ENCODE data around the gene TCF7L2.

DNA sequence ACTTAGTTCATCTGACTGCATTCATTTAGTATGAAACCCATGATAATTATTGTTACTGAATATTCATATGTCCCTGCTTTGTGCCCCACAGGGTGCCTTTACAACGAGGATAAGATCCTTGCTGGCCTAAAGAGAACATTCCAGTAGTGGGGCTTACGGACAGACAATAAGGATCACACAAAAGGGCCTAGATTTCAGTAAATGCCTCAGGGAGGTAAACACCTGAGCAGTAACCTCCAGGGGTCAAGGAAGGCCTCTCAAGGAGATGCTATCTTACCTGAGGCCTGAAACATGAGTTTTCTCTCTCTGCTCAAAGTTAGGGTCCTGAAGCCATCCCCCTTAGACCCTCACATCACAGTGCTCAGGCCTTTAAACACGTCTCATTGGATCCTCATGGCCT is 228.7 kb downstream of the TCF7L2 start:
- TF ChIP-seq, protein P1, sequence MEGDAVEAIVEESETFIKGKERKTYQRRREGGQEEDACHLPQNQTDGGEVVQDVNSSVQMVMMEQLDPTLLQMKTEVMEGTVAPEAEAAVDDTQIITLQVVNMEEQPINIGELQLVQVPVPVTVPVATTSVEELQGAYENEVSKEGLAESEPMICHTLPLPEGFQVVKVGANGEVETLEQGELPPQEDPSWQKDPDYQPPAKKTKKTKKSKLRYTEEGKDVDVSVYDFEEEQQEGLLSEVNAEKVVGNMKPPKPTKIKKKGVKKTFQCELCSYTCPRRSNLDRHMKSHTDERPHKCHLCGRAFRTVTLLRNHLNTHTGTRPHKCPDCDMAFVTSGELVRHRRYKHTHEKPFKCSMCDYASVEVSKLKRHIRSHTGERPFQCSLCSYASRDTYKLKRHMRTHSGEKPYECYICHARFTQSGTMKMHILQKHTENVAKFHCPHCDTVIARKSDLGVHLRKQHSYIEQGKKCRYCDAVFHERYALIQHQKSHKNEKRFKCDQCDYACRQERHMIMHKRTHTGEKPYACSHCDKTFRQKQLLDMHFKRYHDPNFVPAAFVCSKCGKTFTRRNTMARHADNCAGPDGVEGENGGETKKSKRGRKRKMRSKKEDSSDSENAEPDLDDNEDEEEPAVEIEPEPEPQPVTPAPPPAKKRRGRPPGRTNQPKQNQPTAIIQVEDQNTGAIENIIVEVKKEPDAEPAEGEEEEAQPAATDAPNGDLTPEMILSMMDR (IDR thresholded peaks at IDR 0.05): no peak
- TF ChIP-seq, protein P2, sequence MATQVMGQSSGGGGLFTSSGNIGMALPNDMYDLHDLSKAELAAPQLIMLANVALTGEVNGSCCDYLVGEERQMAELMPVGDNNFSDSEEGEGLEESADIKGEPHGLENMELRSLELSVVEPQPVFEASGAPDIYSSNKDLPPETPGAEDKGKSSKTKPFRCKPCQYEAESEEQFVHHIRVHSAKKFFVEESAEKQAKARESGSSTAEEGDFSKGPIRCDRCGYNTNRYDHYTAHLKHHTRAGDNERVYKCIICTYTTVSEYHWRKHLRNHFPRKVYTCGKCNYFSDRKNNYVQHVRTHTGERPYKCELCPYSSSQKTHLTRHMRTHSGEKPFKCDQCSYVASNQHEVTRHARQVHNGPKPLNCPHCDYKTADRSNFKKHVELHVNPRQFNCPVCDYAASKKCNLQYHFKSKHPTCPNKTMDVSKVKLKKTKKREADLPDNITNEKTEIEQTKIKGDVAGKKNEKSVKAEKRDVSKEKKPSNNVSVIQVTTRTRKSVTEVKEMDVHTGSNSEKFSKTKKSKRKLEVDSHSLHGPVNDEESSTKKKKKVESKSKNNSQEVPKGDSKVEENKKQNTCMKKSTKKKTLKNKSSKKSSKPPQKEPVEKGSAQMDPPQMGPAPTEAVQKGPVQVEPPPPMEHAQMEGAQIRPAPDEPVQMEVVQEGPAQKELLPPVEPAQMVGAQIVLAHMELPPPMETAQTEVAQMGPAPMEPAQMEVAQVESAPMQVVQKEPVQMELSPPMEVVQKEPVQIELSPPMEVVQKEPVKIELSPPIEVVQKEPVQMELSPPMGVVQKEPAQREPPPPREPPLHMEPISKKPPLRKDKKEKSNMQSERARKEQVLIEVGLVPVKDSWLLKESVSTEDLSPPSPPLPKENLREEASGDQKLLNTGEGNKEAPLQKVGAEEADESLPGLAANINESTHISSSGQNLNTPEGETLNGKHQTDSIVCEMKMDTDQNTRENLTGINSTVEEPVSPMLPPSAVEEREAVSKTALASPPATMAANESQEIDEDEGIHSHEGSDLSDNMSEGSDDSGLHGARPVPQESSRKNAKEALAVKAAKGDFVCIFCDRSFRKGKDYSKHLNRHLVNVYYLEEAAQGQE (IDR thresholded peaks at IDR 0.05; ENCODE audit: insufficient read depth in 1 of 2, low read depth in 2 of 2, low read length in 1 of 2): no peak
- no peak for TF ChIP-seq SIN3A (IDR thresholded peaks at IDR 0.05; ENCODE audit: borderline replicate concordance, insufficient read depth, low read depth, low read length)
- no peak for TF ChIP-seq POLR2AphosphoS5 (IDR thresholded peaks at IDR 0.05; ENCODE audit: low read depth, low read length)
- no peak for TF ChIP-seq TCF7L2 (IDR thresholded peaks at IDR 0.05; ENCODE audit: low read depth, low read length)
